HCT116 (cell line): ENCODE measurements around the gene ABRAXAS1. TPM values are rescaled to one million over a fixed set of nuclear protein-coding genes. Genes with fewer than 3 reads are reported as not detected.

Experiments used
- ATAC-seq: fragments of 200-7000 bp; cut with Tn5 transposase; 2 replicates; pipeline ENCODE4 v1.9.1; 2020; ENCODE audit warnings: mild to moderate bottlenecking, moderate library complexity
- BruUV-seq: library from RNA; stranded (reverse); fragments of 400-500 nt; replicated peaks from 2 replicates; lab custom pipeline; 2021; lab: Mats Ljungman, UMichigan
- CTCF ChIA-PET: fragments of 300-600 bp; sonication (Branson Sonifier 250); formaldehyde crosslinking; loops from one replicate; lab custom pipeline; 2021; ENCODE audit warnings: antibody characterized with exemption; lab: Charles Lee
- POLR2A ChIA-PET: fragments of 300-600, 350-600 bp; sonication (Branson Sonifier 250); formaldehyde crosslinking; loops from one replicate; lab custom pipeline; 2021; ENCODE audit warnings: antibody characterized with exemption; lab: Charles Lee
- RAD21 ChIA-PET, 2 experiments: fragments of 300-600 bp; sonication (Branson Sonifier 250); formaldehyde crosslinking; loops; one replicate each; lab custom pipeline; 2023; ENCODE audit warnings: low total read pairs in 2 of 2; ENCODE audit not compliant: uncharacterized antibody in 2 of 2, unreplicated experiment in 2 of 2, low non-redundant PET in 1 of 2; lab: Charles Lee
- DNase-seq: peaks from one replicate; pipeline ENCODE4 v3.0.0-alpha.2; 2010; ENCODE audit warnings: low read depth, low spot score
- H2AFZ ChIP-seq: fragments of 200-600 bp; shearing (Covaris generic), sonication (generic); 2 replicates; pipeline ENCODE4 v1.6.1; 2017; ENCODE audit warnings: low read depth, mixed run types, mixed read lengths, antibody characterized with exemption, low read length; ENCODE audit not compliant: poor library complexity, severe bottlenecking
- H3K27ac ChIP-seq: 2 replicates; pipeline ENCODE4 v1.5.1; 2012; ENCODE audit warnings: low read depth, low read length
- H3K27me3 ChIP-seq: fragments of 200-600 bp; sonication (generic); 2 replicates; pipeline ENCODE4 v1.6.1; 2016; ENCODE audit warnings: mixed run types, low read length, mixed read lengths; ENCODE audit not compliant: insufficient read depth
- H3K36me3 ChIP-seq, 2 experiments: fragments of 200-500 bp in 1 of 2; fragments of 200-600 bp in 1 of 2; sonication (Bioruptor generic) in 1 of 2; sonication (generic) in 1 of 2; 2 replicates each; pipeline versions ENCODE4 v1.5.1 to v1.6.1; 2014 to 2016; ENCODE audit warnings: low read length in 2 of 2, inconsistent platforms in 1 of 2, mixed read lengths in 1 of 2, mixed run types in 1 of 2; ENCODE audit not compliant: insufficient read depth in 2 of 2, control insufficient read depth in 1 of 2
- H3K4me1 ChIP-seq, 2 experiments: fragments of 200-600 bp in 1 of 2; sonication (generic) in 1 of 2; 2 replicates each; pipeline versions ENCODE4 v1.5.1 to v1.6.1; 2012 to 2017; ENCODE audit warnings: low read length in 2 of 2, inconsistent platforms in 1 of 2, mild to moderate bottlenecking in 1 of 2, mixed read lengths in 1 of 2, mixed run types in 1 of 2, moderate library complexity in 1 of 2; ENCODE audit not compliant: insufficient read depth in 2 of 2, control insufficient read depth in 1 of 2
- H3K4me2 ChIP-seq: fragments of 200-600 bp; sonication (generic); 2 replicates; pipeline ENCODE4 v1.6.1; 2017; ENCODE audit warnings: mixed run types, low read length, mixed read lengths
- H3K4me3 ChIP-seq, 2 experiments: fragments of 200-600 bp in 1 of 2; sonication (generic) in 1 of 2; replicated peaks in 1 of 2; 2 replicates each; pipeline ENCODE4 v1.5.1; 2011 to 2016; ENCODE audit warnings: low read length in 2 of 2, control low read depth in 1 of 2, low read depth in 1 of 2, mild to moderate bottlenecking in 1 of 2, mixed read lengths in 1 of 2, mixed run types in 1 of 2
- H3K79me2 ChIP-seq: fragments of 200-600 bp; sonication (generic); 2 replicates; pipeline ENCODE4 v1.6.1; 2017; ENCODE audit warnings: mild to moderate bottlenecking, mixed run types, low read length, moderate library complexity, mixed read lengths; ENCODE audit not compliant: insufficient read depth
- H3K9ac ChIP-seq: fragments of 200-600 bp; sonication (generic); 2 replicates; pipeline ENCODE4 v1.6.1; 2016; ENCODE audit warnings: low read length, mixed read lengths
- H3K9me2 ChIP-seq: fragments of 200-600 bp; sonication (generic), shearing (Covaris generic); 2 replicates; pipeline ENCODE4 v1.6.1; 2017; ENCODE audit warnings: mixed run types, mild to moderate bottlenecking, moderate library complexity; ENCODE audit not compliant: insufficient read depth
- H3K9me3 ChIP-seq, 2 experiments: fragments of 200-500 bp in 1 of 2; fragments of 200-600 bp in 1 of 2; sonication (Bioruptor generic) in 1 of 2; sonication (generic) in 1 of 2; 2 replicates each; pipeline ENCODE4 v1.6.1; 2014 to 2017; ENCODE audit warnings: low read length in 2 of 2, mixed read lengths in 2 of 2, inconsistent platforms in 1 of 2, low read depth in 1 of 2, mild to moderate bottlenecking in 1 of 2, mixed run types in 1 of 2, moderate library complexity in 1 of 2; ENCODE audit not compliant: control insufficient read depth in 1 of 2, insufficient read depth in 1 of 2
- H4K20me1 ChIP-seq: fragments of 200-600 bp; sonication (generic), shearing (Covaris generic); 2 replicates; pipeline ENCODE4 v1.6.1; 2017; ENCODE audit warnings: mixed run types, mild to moderate bottlenecking, moderate library complexity; ENCODE audit not compliant: insufficient read depth
- ATF3 ChIP-seq: IDR thresholded peaks from 2 replicates; pipeline ENCODE4 v1.6.1; 2012
- CBX3 ChIP-seq: IDR thresholded peaks from 2 replicates; pipeline ENCODE4 v1.6.1; 2012; ENCODE audit warnings: low read depth
- CEBPB ChIP-seq: IDR thresholded peaks from 2 replicates; pipeline ENCODE4 v1.6.1; 2012; ENCODE audit warnings: low read depth
- EGR1 ChIP-seq: IDR thresholded peaks from 2 replicates; pipeline ENCODE4 v1.6.1; 2012; ENCODE audit warnings: low read depth
- ELF1 ChIP-seq: IDR thresholded peaks from 2 replicates; pipeline ENCODE4 v1.6.1; 2012; ENCODE audit warnings: low read depth, borderline replicate concordance
- EZH2 ChIP-seq: fragments of 200-600 bp; sonication (generic); IDR thresholded peaks from 2 replicates; pipeline ENCODE4 v1.6.1; 2017; ENCODE audit warnings: antibody characterized with exemption, mixed run types
- EZH2phosphoT487 ChIP-seq: fragments of 200-600 bp; IDR thresholded peaks from 2 replicates; pipeline ENCODE4 v1.6.1; 2018; ENCODE audit warnings: antibody characterized with exemption, borderline replicate concordance
- FOSL1 ChIP-seq: IDR thresholded peaks from 2 replicates; pipeline ENCODE4 v1.6.1; 2012; ENCODE audit warnings: low read depth
- MAX ChIP-seq: IDR thresholded peaks from 2 replicates; pipeline ENCODE4 v1.6.1; 2012
- POLR2AphosphoS5 ChIP-seq: IDR thresholded peaks from 2 replicates; pipeline ENCODE4 v1.6.1; 2011; ENCODE audit warnings: mild to moderate bottlenecking, low read depth, low read length, moderate library complexity
- REST ChIP-seq: IDR thresholded peaks from 2 replicates; pipeline ENCODE4 v1.6.1; 2012; ENCODE audit warnings: low read depth
- SIN3A ChIP-seq: IDR thresholded peaks from 2 replicates; pipeline ENCODE4 v1.6.1; 2012; ENCODE audit warnings: low read depth
- SP1 ChIP-seq: IDR thresholded peaks from 2 replicates; pipeline ENCODE4 v1.6.1; 2012; ENCODE audit warnings: low read depth
- SRF ChIP-seq: IDR thresholded peaks from 2 replicates; pipeline ENCODE4 v1.6.1; 2012; ENCODE audit warnings: low read depth
- TCF7L2 ChIP-seq: IDR thresholded peaks from 2 replicates; pipeline ENCODE4 v1.7.0; 2011; ENCODE audit warnings: borderline replicate concordance, inconsistent platforms; ENCODE audit not compliant: insufficient read depth, insufficient read length; ENCODE audit errors: extremely low read depth
- YY1 ChIP-seq: IDR thresholded peaks from 2 replicates; pipeline ENCODE4 v1.6.1; 2011; ENCODE audit warnings: low read length, low read depth, moderate library complexity, mild to moderate bottlenecking; ENCODE audit not compliant: insufficient replicate concordance; ENCODE audit errors: extremely low read depth
- ZFX ChIP-seq: fragments of 450-650 bp; IDR thresholded peaks from 2 replicates; pipeline ENCODE4 v1.6.1; 2017
- ZNF274 ChIP-seq: fragments of 200-500 bp; sonication (Bioruptor generic); IDR thresholded peaks from 2 replicates; pipeline ENCODE4 v1.6.1; 2014; ENCODE audit warnings: mild to moderate bottlenecking, low read depth, low read length, inconsistent platforms
- intact Hi-C: fragments of 100-400 bp; cut with micrococcal nuclease; formaldehyde crosslinking; loops from 2 replicates; pipeline ENCODE4 v1.10.0; 2022
- total RNA-seq: library from RNA; stranded (reverse); gene quantifications from one replicate; pipeline ENCODE4 v1.2.1, GENCODE V29; 2021; ENCODE audit not compliant: unreplicated experiment

Gene ABRAXAS1
- total RNA-seq, 1 experiment from 2014 or later = 23.3 TPM

GRCh38 chr4:83454686-83455085 is 30.2 kb downstream of the ABRAXAS1 start:
- Histone ChIP-seq H3K36me3 (peaks cover 17 to 22% of the 10 kb centered on the region in 2 experiments), H3K4me3 (peak overlapping the region; percentile 90 to 94), H3K79me2 (peaks cover 53% of the 10 kb centered on the region), H3K9me2 (no peaks in the 10 kb centered on the region), H3K4me2 (peak overlapping the region; percentile 80), H3K27me3 (no peaks in the 10 kb centered on the region), H3K9ac (peak overlapping the region; percentile 84), H3K27ac (peak overlapping the region; percentile 59; the same call in 1 of the 2 replicates), H3K4me1 (peaks cover 10 to 15% of the 10 kb centered on the region in 2 experiments; a peak in 3 of 4 replicates), H4K20me1 (no peaks in the 10 kb centered on the region), H2AFZ (no peak overlapping the region), H3K9me3 (no peaks in the 10 kb centered on the region)
- ATAC-seq (no peak), DNase-seq (no peak)
- BruUV-seq = no TSS peak
- CTCF ChIA-PET = interaction anchor here (0.8 to 1.7 kb wide), 2 partner anchors 170 to 380 kb away, joined by 3 to 4 read pairs; partner anchors contain the start of gene COQ2
- POLR2A ChIA-PET = no interaction called here
- RAD21 ChIA-PET = no interaction called here
- intact Hi-C loops = no loop called here
- TF ChIP-seq EGR1 (no peak), TCF7L2 (no peak), ELF1 (no peak), ZNF274 (no peak), SRF (no peak), ZFX (no peak), POLR2AphosphoS5 (no peak), SP1 (no peak), ATF3 (no peak), CEBPB (no peak), EZH2phosphoT487 (no peak), SIN3A (no peak), MAX (no peak), REST (no peak), CBX3 (no peak), FOSL1 (no peak), EZH2 (no peak), YY1 (no peak)
